ENCODE measurements around the gene LAMA4.

DNA sequence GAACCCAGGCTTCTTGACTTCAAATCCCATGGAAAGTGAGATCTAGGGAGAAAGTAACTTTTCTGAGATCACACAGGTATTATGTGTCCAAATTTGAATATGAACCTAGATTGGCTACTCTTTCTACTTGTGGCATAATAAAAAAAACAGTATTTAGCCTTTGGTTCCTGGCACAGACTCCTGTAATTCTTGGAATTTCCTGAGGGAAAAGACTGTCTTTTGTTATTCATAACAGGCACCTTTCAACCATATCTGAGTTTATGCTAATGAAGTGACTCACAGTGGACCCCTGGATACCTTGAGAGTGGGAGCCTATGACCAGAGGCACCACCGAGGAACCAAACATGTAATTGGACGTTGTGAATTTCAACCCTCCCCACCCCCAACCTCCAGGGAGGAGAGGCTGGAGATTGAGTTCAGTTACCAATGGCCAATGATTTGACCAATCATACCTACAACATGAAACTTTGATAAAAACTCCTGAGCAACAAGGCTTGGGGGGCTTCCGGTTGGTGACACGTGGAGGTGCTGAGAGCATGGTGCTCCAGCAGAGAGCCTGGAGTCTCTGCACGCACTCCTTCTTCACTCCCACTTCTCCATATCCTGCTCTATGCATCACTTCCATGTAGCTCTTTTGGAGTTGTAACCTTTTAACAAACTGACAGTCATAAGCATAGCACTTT lies 48.8 kb downstream of the LAMA4 start:
- TF ChIP-seq REST (IDR thresholded peaks at IDR 0.05; ENCODE audit: borderline replicate concordance) (no peak), SMC3 (conservative IDR thresholded peaks at IDR 0.05; ENCODE audit: poor library complexity) (no peak), POLR2AphosphoS5 (IDR thresholded peaks at IDR 0.05) (no peak), EZH2 (IDR thresholded peaks at IDR 0.05; ENCODE audit: borderline replicate concordance, insufficient read depth, low read length, poor library complexity, severe bottlenecking) (no peak), MXI1 (conservative IDR thresholded peaks at IDR 0.05; ENCODE audit: poor library complexity, severe bottlenecking) (no peak)
- TF ChIP-seq, protein P1, sequence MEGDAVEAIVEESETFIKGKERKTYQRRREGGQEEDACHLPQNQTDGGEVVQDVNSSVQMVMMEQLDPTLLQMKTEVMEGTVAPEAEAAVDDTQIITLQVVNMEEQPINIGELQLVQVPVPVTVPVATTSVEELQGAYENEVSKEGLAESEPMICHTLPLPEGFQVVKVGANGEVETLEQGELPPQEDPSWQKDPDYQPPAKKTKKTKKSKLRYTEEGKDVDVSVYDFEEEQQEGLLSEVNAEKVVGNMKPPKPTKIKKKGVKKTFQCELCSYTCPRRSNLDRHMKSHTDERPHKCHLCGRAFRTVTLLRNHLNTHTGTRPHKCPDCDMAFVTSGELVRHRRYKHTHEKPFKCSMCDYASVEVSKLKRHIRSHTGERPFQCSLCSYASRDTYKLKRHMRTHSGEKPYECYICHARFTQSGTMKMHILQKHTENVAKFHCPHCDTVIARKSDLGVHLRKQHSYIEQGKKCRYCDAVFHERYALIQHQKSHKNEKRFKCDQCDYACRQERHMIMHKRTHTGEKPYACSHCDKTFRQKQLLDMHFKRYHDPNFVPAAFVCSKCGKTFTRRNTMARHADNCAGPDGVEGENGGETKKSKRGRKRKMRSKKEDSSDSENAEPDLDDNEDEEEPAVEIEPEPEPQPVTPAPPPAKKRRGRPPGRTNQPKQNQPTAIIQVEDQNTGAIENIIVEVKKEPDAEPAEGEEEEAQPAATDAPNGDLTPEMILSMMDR (IDR thresholded peaks at IDR 0.05; ENCODE audit: poor library complexity, severe bottlenecking), result no peak
